ENCODE results near the gene CSMD2. TPM values are rescaled to one million over a fixed set of nuclear protein-coding genes. Genes with fewer than 3 reads are reported as not detected.

The CSMD2 gene
- total RNA-seq, 6 donors from 2014 or later = 0.39 to 1.0 (median 0.52) TPM

GRCh38 chr1:33516891-33517567 is 648.0 kb downstream of the CSMD2 start:
- no peaks in the 10 kb centered on the region for H3K4me1 ChIP-seq
- ATAC-seq (ENCODE audit: low FRiP score in 2 of 2) (no peak), DNase-seq (no peak)
- no peaks in the 10 kb centered on the region for H3K27me3 ChIP-seq
- H3K4me3 ChIP-seq = no peak overlapping the region
- 80 to 83% methylated on average over 8 of the region's 8 CpGs for WGBS, 2 donors
- H3K36me3 ChIP-seq = no peaks in the 10 kb centered on the region
- no peaks in the 10 kb centered on the region for H3K9me3 ChIP-seq
- no peak overlapping the region for H3K27ac ChIP-seq
- TF ChIP-seq POLR2A (IDR thresholded peaks at IDR 0.05) (no peak), CTCF (IDR thresholded peaks at IDR 0.05) (no peak), POLR2AphosphoS5 (IDR thresholded peaks at IDR 0.05) (no peak)

- ATAC-seq (ENCODE audit: low FRiP score in 2 of 2) = no peak
- H3K36me3 ChIP-seq = no peaks in the 10 kb centered on the region
- no peak overlapping the region for H3K4me3 ChIP-seq
- H3K27ac ChIP-seq = no peak overlapping the region
- no peaks in the 10 kb centered on the region for H3K4me1 ChIP-seq
- H3K9me3 ChIP-seq = no peaks in the 10 kb centered on the region
- TF ChIP-seq POLR2AphosphoS5 (IDR thresholded peaks at IDR 0.05) (no peak), CTCF (IDR thresholded peaks at IDR 0.05) (no peak), EP300 (IDR thresholded peaks at IDR 0.05) (no peak), POLR2A (IDR thresholded peaks at IDR 0.05) (no peak)
- no peak for DNase-seq
- no peaks in the 10 kb centered on the region for H3K27me3 ChIP-seq
- 85 to 86% methylated on average over 9 of the region's 9 CpGs for WGBS, 2 donors
Measured at GRCh38 chr1:33516428-33516827, 648.6 kb downstream of the CSMD2 start.

GRCh38 chr1:33515607-33516006 is 649.4 kb downstream of the CSMD2 start:
- Histone ChIP-seq H3K36me3 (no peaks in the 10 kb centered on the region), H3K9me3 (no peaks in the 10 kb centered on the region), H3K4me1 (no peaks in the 10 kb centered on the region), H3K27me3 (no peaks in the 10 kb centered on the region), H3K4me3 (no peak overlapping the region), H3K27ac (no peak overlapping the region)
- WGBS, 2 donors = 75 to 80% methylated on average over 2 of the region's 2 CpGs
- DNase-seq = no peak
- no peak for TF ChIP-seq EP300 (IDR thresholded peaks at IDR 0.05)
- TF ChIP-seq POLR2AphosphoS5 (IDR thresholded peaks at IDR 0.05) = no peak
- no peak for TF ChIP-seq POLR2A (IDR thresholded peaks at IDR 0.05)
- no peak for TF ChIP-seq CTCF (IDR thresholded peaks at IDR 0.05)
- ATAC-seq (ENCODE audit: low FRiP score in 2 of 2) = no peak

GRCh38 chr1:33515112-33515511 is 649.9 kb downstream of the CSMD2 start:
- TF ChIP-seq POLR2AphosphoS5 (IDR thresholded peaks at IDR 0.05) (no peak), CTCF (IDR thresholded peaks at IDR 0.05) (no peak), EP300 (IDR thresholded peaks at IDR 0.05) (no peak), POLR2A (IDR thresholded peaks at IDR 0.05) (no peak)
- WGBS, 2 donors = 77 to 84% methylated on average over 7 to 8 of the region's 8 CpGs
- no peaks in the 10 kb centered on the region for H3K36me3 ChIP-seq
- H3K4me3 ChIP-seq = no peak overlapping the region
- ATAC-seq (ENCODE audit: low FRiP score in 2 of 2) (no peak), DNase-seq (no peak)
- H3K27ac ChIP-seq = no peak overlapping the region
- no peaks in the 10 kb centered on the region for H3K4me1 ChIP-seq
- H3K9me3 ChIP-seq = no peaks in the 10 kb centered on the region
- H3K27me3 ChIP-seq = no peaks in the 10 kb centered on the region

All from upper lobe of left lung (tissue), 6 donors.